Stimulated activated CD8-positive, alpha-beta memory T cell treated with anti-CD3 and anti-CD28 coated beads, Interleukin-12 subunit alpha, Interleukin-12 subunit beta, amount 100 ng/mL, for 1 hour (primary cell): ENCODE results near the gene MAP7D1.
A peak's percentile ranks its signal among the peaks of the same experiment; 100 is the strongest.
"Not testable (repeated sequence)": the region's sequence is repeated elsewhere in the genome, so short reads cannot be mapped to it uniquely, and the experiment has no call there.

Experiments
- DNase-seq: peaks from one replicate; pipeline ENCODE4 v3.0.0-alpha.2; 2020; ENCODE audit warnings: low read depth

MAP7D1 gene

DNA sequence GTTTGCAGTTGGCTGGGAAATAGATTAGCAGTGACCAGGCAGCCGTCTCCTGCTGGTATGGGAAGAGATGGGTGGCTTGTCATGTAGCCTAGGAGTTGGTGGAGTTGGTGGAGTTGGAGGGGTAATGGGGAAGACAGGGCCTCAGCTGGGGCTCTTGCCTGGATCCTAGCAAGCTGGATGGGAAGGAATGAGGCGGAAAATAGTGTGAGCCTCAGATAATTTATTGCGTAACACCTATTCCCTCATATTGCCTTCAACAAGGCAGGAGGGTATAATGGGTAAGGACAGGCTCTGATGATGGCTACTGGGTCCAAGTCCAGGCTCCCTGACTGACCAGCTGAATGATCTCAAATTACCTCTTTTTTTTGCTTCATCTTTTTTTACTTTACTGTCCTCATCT is 12.6 kb downstream of the MAP7D1 start:
- DNase-seq: no peak

DNA sequence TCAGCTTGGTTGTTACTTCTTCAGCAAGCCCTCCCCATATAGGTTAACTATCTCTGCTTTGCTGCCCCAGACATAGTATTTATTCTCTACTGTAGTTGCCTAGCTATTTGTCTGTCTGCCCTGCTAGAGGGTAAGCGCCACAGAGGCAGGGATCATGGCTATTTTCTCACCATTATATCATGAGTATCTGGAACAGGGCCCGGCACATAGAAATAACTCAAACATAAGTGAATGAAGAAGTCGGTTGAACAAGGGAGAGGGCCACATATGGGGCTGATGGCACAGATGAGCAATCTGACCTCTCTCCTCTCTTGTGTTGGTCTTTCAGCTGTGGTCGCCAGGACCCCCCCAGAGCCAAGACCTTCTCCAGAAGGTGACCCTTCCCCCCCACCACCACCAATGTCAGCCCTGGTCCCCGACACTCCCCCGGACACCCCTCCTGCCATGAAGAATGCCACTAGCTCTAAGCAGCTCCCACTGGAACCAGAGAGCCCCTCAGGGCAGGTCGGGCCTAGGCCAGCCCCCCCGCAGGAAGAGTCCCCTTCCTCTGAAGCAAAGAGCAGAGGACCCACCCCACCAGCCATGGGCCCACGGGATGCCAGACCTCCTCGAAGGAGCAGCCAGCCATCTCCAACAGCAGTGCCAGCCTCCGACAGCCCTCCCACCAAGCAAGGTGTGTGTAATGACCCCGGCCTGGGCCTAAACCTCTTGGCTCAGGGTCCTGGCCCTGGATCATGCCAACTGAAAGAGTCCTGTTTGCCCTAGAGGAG is 14.9 kb downstream of the MAP7D1 start:
- no peak for DNase-seq

DNA sequence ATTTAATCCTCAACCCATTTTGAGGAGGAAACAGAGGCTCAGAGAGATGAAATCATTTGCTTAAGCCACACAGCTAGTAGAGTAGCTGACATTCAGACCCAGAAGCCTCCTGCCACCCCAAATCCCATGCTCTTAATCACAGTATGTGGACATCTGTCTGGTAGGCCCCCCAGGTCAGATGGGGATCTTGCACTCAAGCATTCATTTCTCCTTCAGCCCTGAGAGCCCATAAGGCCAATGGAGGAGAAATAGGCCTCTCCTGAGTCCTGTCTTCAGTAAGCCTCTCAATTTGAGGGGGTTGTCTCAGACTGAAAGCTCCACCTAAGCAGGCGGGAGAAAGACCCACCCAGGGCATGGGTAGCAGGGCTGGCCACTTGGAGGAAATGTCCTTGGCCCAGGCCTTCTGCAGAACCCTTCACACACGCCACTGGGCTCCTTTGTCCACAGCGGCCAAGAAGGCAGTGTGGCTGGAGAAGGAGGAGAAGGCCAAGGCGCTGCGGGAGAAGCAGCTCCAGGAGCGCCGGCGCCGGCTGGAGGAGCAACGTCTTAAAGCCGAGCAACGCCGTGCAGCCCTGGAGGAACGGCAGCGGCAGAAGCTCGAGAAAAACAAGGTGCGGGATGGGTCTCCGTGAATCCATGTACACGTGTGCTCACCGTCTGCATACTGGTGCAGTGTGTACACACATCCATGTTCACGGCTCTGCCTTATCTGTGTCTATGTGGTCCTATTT is 16.2 kb downstream of the MAP7D1 start:
- DNase-seq: no peak

DNA sequence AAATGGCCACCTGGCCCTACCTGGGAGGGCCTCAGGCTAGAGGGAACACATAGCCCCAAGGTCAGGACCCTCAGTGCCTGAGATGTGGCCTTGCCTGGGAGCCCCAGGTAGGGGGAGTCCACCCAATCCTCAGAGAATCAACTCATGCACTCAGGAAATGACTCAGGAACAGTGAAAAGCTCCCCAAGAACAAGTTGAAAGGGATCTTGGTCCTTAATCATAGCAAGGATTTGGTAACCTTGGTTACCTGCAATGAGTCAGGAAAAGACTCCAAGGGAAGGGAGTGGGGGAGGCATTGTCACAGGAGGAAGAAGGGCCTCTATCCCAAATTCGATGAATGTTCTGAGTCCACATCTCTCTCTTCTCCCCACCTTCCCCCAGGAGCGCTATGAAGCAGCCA is 17.0 kb downstream of the MAP7D1 start:
- DNase-seq: no peak

DNA sequence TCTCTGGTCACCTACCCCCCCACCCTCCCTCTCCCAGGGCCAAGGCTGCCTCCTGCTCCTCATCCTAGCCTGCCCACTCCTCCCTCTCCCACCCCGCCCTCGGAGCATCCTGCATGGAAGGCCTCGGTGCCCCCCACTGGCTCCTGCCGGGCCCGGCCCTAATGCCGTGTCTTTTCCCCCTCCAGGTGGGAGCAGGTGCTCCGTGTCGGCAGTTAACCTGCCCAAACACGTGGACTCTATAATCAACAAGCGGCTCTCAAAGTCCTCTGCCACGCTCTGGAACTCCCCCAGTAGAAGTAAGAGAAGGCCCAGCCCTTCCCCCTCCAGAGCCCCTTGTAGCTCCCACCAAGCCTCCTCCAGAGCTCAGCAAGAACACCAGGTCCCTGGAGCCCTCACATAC is 18.8 kb downstream of the MAP7D1 start:
- no peak for DNase-seq

DNA sequence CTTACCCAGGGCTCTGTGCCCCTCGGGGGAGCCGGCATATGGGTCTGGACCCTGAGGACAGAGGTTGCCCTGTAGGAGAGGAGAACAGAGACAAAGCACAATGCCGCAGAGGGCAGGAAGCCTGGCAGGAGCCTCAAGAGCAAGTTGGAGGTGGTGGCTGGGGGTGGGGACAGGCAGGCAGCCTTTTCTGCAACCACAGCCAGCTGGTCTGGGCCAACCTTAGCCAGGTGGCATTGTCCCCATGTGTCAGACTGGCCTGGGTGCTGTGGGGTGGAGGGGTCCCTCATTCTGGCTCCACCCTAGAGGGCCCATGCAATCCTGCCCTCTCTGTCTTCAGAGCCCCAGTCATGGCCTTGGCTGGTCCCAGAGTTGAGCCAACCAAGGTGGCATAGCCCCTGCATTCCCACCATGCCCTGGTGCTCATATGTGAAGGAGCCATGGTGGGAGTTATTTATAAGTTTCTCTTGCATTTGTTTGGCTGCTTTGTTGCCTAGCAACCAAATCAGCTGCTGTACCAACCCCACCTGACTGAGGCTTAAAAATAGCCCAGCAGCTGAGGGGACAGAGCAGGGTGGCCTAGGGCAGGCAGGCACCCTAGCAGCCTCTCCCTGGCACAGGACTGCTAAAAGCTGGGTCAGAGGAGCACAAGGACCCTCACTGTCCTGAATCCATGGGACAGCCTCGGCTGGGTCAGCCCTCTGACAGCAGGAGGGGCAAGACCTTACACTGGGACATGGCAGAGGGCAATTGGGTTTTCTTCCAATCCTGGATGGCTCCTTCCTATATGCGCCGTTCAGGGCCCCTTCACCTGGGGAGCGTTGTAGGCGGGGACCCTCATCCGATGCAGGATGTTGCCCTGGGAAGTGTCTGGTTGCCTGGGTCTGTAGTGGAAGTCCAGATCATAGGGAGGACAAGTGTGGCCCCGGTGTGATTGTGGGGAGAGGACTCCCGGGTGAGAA is 19.5 kb downstream of the MAP7D1 start:
- no peak for DNase-seq

DNA sequence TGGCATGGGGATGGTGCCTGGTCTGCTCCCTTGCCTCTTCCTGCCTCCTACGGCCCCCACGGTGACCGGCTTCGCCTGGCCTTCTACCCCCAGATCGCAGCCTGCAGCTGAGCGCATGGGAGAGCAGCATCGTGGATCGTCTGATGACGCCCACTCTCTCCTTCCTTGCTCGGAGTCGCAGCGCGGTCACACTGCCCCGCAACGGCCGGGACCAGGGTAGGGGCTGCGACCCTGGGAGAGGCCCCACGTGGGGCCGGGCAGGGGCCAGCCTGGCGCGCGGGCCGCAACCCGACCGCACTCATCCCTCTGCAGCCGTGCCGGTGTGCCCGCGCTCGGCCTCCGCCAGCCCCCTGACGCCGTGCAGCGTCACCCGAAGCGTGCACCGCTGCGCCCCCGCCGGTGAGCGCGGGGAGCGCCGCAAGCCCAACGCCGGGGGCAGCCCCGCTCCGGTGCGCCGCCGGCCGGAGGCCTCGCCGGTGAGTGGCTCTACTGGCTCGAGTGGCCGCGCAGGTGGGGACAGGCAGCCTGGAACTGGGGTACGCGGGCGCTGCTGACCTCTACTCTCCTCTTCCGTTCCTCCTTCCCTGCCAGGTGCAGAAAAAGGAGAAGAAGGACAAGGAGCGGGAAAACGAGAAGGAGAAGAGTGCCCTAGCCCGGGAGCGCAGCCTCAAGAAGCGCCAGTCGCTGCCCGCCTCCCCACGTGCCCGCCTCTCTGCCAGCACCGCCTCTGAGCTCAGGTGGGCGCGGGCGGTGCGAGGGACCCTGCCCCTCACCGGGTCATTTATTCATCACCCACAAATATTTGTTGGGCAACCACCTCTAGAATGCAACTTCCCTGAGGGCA is 20.4 kb downstream of the MAP7D1 start:
- no peak for DNase-seq

DNA sequence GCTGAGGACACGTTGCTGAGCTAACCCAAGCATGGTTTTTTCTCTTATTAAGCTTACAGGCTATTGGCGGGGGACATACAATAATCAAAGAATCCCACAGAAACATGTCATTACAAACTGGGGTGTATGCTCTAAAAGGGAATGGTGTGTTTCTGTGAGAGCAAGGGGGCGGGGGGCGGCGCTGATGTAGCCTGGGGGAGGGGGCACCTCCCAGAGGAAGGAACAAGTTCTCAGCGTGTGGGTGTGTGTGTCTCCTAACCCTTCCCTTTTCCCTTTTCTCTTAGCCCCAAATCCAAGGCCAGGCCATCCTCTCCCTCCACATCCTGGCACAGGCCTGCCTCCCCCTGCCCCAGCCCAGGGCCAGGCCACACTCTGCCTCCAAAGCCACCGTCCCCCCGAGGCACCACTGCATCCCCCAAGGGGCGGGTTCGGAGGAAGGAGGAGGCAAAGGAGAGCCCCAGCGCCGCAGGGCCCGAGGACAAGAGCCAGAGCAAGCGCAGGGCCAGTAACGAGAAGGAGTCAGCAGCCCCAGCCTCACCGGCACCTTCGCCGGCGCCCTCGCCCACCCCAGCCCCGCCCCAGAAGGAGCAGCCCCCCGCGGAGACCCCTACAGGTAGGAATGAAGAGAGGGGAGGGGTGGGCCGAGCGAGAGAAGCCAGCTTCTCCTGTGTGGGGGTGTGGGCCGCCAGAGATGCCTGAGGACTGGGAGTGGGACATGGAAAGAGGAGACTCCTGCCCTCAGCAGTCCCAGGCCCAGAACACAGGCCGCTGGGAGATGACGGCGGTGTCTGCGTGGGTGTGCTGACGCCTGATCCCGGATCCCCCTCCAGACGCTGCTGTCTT is 21.9 kb downstream of the MAP7D1 start:
- no peak for DNase-seq

DNA sequence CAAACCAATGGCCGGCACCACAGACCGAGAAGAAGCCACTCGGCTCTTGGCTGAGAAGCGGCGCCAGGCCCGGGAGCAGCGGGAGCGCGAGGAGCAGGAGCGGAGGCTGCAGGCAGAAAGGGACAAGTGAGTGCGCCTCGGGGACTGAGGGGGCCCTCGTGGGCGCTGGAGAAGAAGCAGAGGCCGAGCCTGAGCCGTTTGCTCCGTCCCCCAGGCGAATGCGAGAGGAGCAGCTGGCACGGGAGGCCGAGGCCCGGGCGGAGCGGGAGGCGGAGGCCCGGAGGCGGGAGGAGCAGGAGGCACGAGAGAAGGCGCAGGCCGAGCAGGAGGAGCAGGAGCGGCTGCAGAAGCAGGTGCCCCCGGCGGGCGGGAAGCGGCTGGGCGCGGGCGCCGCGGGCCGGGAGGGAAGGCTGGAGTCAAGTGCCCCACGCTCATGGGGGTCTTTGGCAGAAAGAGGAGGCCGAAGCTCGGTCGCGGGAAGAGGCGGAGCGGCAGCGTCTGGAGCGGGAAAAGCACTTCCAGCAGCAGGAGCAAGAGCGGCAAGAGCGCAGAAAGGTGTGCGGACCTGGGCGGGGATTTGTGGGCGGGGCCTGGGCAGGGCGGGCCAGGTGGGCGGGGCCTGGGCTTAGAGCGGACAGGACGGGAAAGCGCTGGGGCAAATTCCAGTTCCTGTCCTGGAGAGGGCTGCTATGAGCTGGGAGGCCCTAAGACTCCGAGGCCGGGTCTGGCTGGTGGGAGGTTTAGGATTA is 22.7 kb downstream of the MAP7D1 start:
- no peak for DNase-seq

DNA sequence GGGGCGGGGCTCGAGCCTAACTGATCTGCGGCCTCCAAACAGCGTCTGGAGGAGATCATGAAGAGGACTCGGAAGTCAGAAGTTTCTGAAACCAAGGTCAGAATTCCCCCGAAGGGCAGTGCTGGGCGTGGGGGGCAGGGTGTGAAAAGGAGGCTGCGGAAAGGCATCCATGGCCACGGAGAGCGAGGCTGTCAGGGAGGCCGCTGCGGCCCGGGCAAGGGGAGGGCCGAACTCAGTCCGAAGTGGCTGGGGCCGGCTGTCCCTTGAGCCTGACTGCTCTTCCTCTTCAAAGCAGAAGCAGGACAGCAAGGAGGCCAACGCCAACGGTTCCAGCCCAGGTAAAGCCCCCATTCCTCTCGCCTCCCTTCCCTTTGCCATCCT is 23.2 kb downstream of the MAP7D1 start:
- DNase-seq: no peak

DNA sequence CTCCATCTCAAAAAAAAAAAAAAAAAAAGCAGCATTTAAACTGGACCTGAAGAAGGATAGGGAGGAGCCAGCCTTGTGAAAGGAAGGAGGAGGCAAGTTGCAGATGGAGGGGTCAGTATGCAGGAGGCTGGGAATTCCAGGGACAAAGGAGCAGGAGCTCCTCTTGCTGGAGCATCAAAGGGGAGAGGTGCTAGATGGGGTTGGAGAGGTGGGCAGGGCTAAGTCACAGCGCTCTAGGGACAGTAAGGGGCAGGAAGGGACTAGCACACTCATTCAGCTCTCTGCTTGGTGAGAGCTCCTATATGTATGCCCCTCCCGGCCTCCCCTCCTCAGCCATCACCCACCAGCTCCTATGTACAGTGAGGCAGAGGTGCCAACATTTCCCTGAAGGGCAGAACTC is 26.8 kb downstream of the MAP7D1 start:
- no peak for DNase-seq

DNA sequence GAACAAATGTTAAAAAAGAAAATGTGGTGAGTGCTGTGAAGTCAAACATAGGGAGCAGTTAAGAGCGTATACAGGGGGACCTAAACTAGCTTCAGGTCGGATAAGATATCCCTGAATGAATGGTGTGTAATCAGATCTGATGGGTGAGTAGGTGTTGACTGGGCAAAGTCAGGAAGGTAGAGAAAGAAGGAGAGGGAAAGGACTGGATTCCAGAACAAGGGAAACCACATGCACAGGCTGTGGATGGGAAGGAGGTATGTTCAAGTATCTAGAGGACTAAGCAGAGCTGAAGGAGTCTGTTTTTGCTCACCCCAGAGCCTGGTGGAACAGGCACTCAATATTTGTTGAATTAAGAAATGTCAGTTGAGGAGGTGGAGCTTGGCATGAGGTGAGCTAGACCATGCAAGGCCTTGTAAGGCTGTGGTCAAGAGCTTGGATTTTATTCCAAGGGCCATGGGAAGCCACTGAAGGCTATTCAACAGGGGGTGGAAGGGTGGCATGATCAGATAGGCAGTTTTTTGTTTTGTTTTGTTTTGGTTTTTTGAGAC is 27.4 kb downstream of the MAP7D1 start:
- DNase-seq: no peak

DNA sequence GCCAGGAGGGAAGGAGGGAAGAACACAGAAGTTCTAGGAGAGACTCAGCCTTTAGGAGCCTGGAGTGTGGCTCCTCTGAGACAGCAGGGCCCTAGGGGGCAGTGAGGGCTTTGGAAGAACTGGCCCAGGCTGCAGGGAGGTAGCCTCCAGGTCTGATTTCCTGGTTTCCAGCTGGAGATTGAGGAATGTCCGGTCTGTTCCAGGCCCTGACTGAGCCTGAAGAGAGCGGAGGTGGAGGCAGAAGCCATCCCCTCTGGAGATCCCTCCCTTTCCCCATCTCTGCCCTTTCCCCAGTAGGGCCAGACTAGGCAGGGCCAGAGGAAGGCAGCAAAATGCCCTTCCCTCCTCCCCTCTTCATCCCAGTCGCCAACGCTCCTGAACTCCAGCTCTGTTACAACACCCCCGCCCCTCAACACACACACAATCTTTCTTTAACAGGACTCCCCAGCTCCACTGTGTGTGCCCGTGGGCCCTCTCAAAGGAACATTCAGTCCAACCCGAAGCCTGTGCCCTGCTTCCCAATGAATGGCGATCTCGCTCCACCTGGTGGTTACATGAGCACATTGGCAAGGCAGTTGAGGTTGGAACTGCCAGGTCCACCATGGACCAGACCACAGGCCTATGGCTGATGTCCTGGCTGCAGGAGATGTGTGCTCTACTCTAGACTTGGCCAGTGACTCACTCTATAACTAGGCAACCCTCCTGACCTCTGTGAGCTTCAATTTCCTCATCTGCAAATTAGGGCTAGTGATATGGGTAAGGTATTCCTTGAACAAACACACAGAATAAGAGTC is 32.0 kb downstream of the MAP7D1 start:
- DNase-seq: peak; percentile 68

DNA sequence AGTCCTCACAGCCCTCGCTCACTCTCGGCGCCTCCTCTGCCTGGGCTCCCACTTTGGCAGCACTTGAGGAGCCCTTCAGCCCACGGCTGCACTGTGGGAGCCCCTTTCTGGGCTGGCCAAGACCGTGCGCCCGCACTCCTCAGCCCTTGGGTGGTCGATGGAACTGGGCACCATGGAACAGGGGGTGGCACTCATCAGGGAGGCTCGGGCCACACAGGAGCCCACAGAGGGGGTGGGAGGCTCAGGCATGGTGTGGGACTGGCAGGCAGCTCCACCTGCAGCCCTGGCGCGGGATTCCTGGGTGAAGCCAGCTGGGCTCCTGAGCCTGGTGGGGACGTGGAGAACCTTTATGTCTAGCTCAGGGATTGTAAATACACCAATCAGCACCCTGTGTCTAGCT is 40.8 kb downstream of the MAP7D1 start:
- not testable (repeated sequence) for DNase-seq

DNA sequence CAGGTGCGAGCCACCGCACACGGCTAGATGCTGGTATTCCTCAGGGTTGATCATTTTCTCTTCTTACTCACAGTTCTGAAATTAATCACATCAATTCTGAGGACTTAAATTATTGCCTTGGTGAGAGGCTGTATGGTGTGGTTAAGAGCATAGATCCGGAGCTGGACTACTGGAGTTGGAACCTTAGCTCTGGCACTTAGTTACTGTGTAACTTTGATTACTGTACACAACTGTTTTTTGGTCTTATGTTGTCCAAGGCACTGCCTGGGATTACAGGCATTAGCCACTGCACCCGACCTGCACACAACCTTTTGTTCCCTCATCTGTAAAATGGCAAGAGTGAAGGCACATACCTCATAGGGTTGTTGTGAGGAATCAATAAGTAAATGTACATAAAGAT is 42.7 kb downstream of the MAP7D1 start:
- DNase-seq: no peak

DNA sequence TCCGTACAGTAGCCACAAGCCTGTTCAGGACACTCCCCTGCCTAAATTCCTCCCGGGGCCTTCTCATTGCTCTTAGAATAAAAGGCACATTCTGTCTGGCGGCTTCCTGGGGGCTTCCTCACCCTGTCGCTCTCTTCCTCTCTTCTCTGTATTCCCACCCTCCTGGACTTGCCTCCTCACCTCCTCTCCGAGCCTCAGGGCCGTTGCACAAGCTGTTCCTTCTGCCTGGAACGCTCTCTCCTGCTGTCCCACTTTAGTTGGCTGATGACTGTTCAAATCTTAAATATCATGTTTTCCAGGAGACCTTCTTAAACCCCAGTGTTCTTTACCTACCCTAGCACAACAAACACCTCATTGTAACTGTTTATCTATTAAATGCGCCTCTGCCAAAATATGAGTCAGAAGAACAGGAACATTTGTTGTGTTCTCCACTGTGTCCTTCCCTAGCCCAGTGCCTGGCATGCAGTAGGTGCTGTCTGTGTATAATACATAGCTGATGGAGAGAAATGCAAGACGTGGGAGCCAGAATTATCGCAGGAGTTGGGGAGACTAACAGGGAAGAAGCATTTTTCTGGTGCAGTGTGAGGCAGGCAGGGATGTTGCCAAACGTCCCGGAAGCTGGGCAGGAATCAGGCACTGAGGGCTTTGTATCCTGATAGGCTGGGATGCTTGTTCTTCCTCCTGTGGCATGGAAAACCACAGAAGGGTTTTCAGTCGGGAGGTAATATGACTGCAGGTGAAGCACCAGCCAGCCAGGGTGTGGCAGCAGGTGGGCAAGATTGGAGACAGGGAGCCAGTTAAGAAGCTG is 44.2 kb downstream of the MAP7D1 start:
- DNase-seq: no peak

DNA sequence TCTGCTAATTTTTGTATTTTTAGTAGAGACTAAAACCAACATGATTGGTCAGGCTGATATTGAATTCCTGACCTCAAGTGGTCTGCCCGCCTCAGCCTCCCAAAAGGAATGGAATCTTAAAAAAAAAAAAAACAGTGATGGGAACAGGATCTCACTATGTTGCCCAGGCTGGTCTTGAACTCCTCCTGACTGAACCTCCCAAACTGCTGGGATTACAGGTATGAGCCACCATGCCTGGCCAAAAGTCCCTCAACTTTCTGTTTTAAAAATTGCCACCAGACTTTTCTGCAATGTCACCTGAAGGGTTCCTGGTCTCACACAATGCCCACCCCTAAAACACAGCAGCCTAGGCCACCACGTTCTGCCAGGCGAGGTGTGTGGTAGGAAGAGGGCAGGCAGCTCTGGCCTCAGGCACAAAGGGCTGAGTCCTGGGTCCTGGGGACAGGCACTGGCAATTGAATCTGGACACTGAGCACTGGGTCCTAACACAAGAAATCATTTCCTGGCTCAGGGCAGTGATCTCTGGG is 47.1 kb downstream of the MAP7D1 start:
- DNase-seq: no peak
